Measurements from ENCODE around the gene STRA6.

Gene STRA6

GRCh38 chr15:74179983-74180880, 22.4 kb downstream of the STRA6 start:
- H3K27ac ChIP-seq (ENCODE audit: insufficient read depth in 1 of 2, low read depth in 1 of 2, low read length in 2 of 2, poor library complexity in 1 of 2, severe bottlenecking in 2 of 2): no peak overlapping the region
- 86% methylated on average over 10 of the region's 17 CpGs for WGBS (ENCODE audit: insufficient coverage)
- no peaks in the 10 kb centered on the region for H3K4me1 ChIP-seq (ENCODE audit: control extremely low read depth in 1 of 4, control insufficient read depth in 4 of 4, insufficient read depth in 4 of 4, low read length in 3 of 4)
- CTCF ChIA-PET: no interaction called here
- H3K27me3 ChIP-seq (replicated peaks in 2 of 5; ENCODE audit: control insufficient read depth in 4 of 5, insufficient read depth in 5 of 5, low read length in 4 of 5): peaks cover 0 to 2% (median 0%) of the 10 kb centered on the region in 5 experiments
- H3K9me3 ChIP-seq (ENCODE audit: control extremely low read depth in 1 of 5, control insufficient read depth in 4 of 5, insufficient read depth in 2 of 5, low read depth in 1 of 5, low read length in 4 of 5): no peaks in the 10 kb centered on the region
- POLR2A ChIA-PET: no interaction called here
- H3K4me3 ChIP-seq (ENCODE audit: control insufficient read depth in 1 of 7, extremely low read depth in 1 of 7, insufficient read depth in 4 of 7, low read depth in 2 of 7, low read length in 6 of 7): no peak overlapping the region
- DNase-seq: no peak
- H3K36me3 ChIP-seq (ENCODE audit: control insufficient read depth in 4 of 4, insufficient read depth in 4 of 4, low read length in 3 of 4): no peaks in the 10 kb centered on the region

DNA sequence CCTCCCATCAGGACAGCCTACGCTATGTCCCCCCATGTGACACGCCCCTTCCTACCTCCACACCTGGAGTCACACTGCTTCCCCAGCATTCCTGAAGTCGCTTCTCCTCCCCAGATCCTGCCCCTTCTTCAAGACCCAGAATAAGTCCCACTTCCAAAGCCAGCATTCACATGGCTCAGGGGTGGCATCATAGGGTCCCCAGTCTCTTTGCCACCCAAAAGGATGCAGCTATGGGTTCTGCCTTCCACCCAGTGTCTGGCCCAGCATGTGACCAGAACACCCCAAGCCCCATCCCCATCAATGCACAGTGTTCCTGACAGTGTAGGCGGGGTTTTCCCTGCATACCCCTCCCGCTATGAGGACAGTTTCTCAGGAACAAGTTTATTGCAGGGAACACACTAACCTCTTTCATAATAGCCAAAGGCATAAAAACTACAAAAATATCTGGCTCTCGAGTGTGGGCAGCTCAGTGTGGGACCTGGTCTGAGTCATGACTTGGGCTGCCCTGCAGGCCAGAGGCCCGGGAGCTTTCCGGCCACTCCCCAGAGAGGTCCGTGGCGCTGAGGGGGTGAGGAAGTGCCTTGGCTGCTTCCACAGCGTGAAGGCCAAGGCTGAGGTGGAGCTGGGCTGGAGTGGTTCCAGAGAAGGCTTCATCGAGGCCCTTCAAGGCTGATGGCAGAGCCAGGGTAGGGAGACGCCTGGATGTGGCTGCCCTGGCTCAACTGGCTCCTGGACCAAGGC, 23.3 kb downstream of the STRA6 start:
- peaks cover 0 to 2% (median 0%) of the 10 kb centered on the region in 5 experiments for H3K27me3 ChIP-seq (replicated peaks in 2 of 5; ENCODE audit: control insufficient read depth in 4 of 5, insufficient read depth in 5 of 5, low read length in 4 of 5)
- H3K4me1 ChIP-seq (ENCODE audit: control extremely low read depth in 1 of 4, control insufficient read depth in 4 of 4, insufficient read depth in 4 of 4, low read length in 3 of 4): no peaks in the 10 kb centered on the region
- no peak overlapping the region for H3K4me3 ChIP-seq (ENCODE audit: control insufficient read depth in 1 of 7, extremely low read depth in 1 of 7, insufficient read depth in 4 of 7, low read depth in 2 of 7, low read length in 6 of 7)
- ChIA-PET POLR2A (no interaction called here), CTCF (no interaction called here)
- WGBS (ENCODE audit: insufficient coverage): 83% methylated on average over 7 of the region's 13 CpGs
- no peaks in the 10 kb centered on the region for H3K36me3 ChIP-seq (ENCODE audit: control insufficient read depth in 4 of 4, insufficient read depth in 4 of 4, low read length in 3 of 4)
- H3K27ac ChIP-seq (ENCODE audit: insufficient read depth in 1 of 2, low read depth in 1 of 2, low read length in 2 of 2, poor library complexity in 1 of 2, severe bottlenecking in 2 of 2): no peak overlapping the region
- DNase-seq: no peak
- no peaks in the 10 kb centered on the region for H3K9me3 ChIP-seq (ENCODE audit: control extremely low read depth in 1 of 5, control insufficient read depth in 4 of 5, insufficient read depth in 2 of 5, low read depth in 1 of 5, low read length in 4 of 5)

DNA sequence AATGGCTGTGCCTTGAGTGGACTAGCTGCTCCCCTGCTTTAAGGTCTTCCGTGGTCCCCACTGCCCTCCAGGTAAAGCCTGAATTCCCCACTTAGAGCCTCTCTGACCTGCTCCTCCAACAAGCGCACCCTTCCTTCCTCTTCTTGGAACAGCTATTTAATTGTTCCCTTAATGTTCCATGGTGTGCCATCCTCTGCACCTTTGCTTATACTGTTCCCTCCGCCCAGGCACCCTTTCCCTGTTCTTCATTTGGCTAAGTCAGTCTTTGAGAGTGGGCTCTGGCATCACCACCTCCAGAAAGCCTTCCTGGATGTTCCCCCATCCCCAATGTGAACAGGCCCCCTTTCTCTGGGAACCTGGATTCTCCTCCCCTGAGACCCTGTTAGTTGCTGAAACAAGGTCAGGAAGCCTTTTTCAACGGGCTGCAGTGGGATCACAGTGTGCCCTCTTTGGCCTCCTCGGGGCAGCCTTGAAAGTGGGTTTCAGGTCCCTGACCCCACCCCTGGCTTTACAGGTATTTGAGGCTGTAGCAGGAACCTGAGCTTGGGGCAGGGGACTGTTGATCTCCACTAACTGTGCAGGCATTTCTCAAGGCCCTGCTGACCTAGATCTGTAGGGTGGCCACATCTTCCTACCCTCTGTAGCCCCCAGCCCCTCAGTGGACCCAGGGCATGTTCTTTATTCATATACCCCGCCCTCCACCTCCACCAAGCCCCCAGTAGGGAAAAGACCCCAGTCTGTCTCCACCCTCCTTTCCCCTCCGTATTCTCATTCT, 24.1 kb downstream of the STRA6 start:
- H3K4me1 ChIP-seq (ENCODE audit: control extremely low read depth in 1 of 4, control insufficient read depth in 4 of 4, insufficient read depth in 4 of 4, low read length in 3 of 4): peaks cover 0 to 4% (median 1%) of the 10 kb centered on the region in 4 experiments
- H3K27me3 ChIP-seq (replicated peaks in 2 of 5; ENCODE audit: control insufficient read depth in 4 of 5, insufficient read depth in 5 of 5, low read length in 4 of 5): peaks cover 0 to 2% (median 0%) of the 10 kb centered on the region in 5 experiments
- ChIA-PET POLR2A (no interaction called here), CTCF (no interaction called here)
- H3K36me3 ChIP-seq (ENCODE audit: control insufficient read depth in 4 of 4, insufficient read depth in 4 of 4, low read length in 3 of 4): no peaks in the 10 kb centered on the region
- no peak overlapping the region for H3K27ac ChIP-seq (ENCODE audit: insufficient read depth in 1 of 2, low read depth in 1 of 2, low read length in 2 of 2, poor library complexity in 1 of 2, severe bottlenecking in 2 of 2)
- H3K9me3 ChIP-seq (ENCODE audit: control extremely low read depth in 1 of 5, control insufficient read depth in 4 of 5, insufficient read depth in 2 of 5, low read depth in 1 of 5, low read length in 4 of 5): no peaks in the 10 kb centered on the region
- 89% methylated on average over 7 of the region's 7 CpGs for WGBS (ENCODE audit: insufficient coverage)
- no peak overlapping the region for H3K4me3 ChIP-seq (ENCODE audit: control insufficient read depth in 1 of 7, extremely low read depth in 1 of 7, insufficient read depth in 4 of 7, low read depth in 2 of 7, low read length in 6 of 7)
- no peak for DNase-seq

DNA sequence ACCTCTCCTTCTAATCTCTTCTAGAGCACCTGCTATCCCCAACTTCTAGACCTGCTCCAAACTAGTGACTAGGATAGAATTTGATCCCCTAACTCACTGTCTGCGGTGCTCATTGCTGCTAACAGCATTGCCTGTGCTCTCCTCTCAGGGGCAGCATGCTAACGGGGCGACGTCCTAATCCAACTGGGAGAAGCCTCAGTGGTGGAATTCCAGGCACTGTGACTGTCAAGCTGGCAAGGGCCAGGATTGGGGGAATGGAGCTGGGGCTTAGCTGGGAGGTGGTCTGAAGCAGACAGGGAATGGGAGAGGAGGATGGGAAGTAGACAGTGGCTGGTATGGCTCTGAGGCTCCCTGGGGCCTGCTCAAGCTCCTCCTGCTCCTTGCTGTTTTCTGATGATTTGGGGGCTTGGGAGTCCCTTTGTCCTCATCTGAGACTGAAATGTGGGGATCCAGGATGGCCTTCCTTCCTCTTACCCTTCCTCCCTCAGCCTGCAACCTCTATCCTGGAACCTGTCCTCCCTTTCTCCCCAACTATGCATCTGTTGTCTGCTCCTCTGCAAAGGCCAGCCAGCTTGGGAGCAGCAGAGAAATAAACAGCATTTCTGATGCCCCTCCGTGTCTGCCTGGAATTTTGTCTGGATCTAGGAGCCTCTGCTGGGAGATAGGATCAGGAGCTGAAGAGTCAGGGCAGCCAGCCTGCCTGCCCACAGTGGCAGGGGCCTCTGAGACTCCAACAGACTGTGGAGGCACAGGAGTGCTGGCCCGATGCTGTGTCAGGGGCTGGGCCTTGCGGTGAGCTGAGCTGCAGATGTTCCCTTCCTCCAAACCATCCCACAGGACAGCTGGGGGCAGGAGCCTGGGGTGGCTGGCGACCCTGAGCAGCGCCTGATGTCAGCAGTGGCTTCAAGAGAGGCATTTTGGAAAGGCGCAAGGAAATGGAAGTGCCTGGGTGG, 26.0 kb downstream of the STRA6 start:
- no peaks in the 10 kb centered on the region for H3K9me3 ChIP-seq (ENCODE audit: control extremely low read depth in 1 of 5, control insufficient read depth in 4 of 5, insufficient read depth in 2 of 5, low read depth in 1 of 5, low read length in 4 of 5)
- H3K36me3 ChIP-seq (ENCODE audit: control insufficient read depth in 4 of 4, insufficient read depth in 4 of 4, low read length in 3 of 4): no peaks in the 10 kb centered on the region
- ChIA-PET CTCF (no interaction called here), POLR2A (no interaction called here)
- 88% methylated on average over 8 of the region's 10 CpGs for WGBS (ENCODE audit: insufficient coverage)
- H3K27me3 ChIP-seq (replicated peaks in 2 of 5; ENCODE audit: control insufficient read depth in 4 of 5, insufficient read depth in 5 of 5, low read length in 4 of 5): peaks cover 0 to 2% (median 0%) of the 10 kb centered on the region in 5 experiments
- H3K27ac ChIP-seq (ENCODE audit: insufficient read depth in 1 of 2, low read depth in 1 of 2, low read length in 2 of 2, poor library complexity in 1 of 2, severe bottlenecking in 2 of 2): no peak overlapping the region
- peaks cover 0 to 6% (median 2%) of the 10 kb centered on the region in 4 experiments for H3K4me1 ChIP-seq (ENCODE audit: control extremely low read depth in 1 of 4, control insufficient read depth in 4 of 4, insufficient read depth in 4 of 4, low read length in 3 of 4)
- DNase-seq: no peak
- H3K4me3 ChIP-seq (ENCODE audit: control insufficient read depth in 1 of 7, extremely low read depth in 1 of 7, insufficient read depth in 4 of 7, low read depth in 2 of 7, low read length in 6 of 7): no peak overlapping the region

- WGBS (ENCODE audit: insufficient coverage): 97% methylated on average over 45 of the region's 45 CpGs
- no peaks in the 10 kb centered on the region for H3K9me3 ChIP-seq (ENCODE audit: control extremely low read depth in 1 of 5, control insufficient read depth in 4 of 5, insufficient read depth in 2 of 5, low read depth in 1 of 5, low read length in 4 of 5)
- no peak for DNase-seq
- no peaks in the 10 kb centered on the region for H3K36me3 ChIP-seq (ENCODE audit: control insufficient read depth in 4 of 4, insufficient read depth in 4 of 4, low read length in 3 of 4)
- CTCF ChIA-PET: no interaction called here
- H3K4me3 ChIP-seq (ENCODE audit: control insufficient read depth in 1 of 7, extremely low read depth in 1 of 7, insufficient read depth in 4 of 7, low read depth in 2 of 7, low read length in 6 of 7): no peak overlapping the region
- POLR2A ChIA-PET: no interaction called here
- H3K4me1 ChIP-seq (ENCODE audit: control extremely low read depth in 1 of 4, control insufficient read depth in 4 of 4, insufficient read depth in 4 of 4, low read length in 3 of 4): peaks cover 0 to 6% (median 2%) of the 10 kb centered on the region in 4 experiments
- H3K27ac ChIP-seq (ENCODE audit: insufficient read depth in 1 of 2, low read depth in 1 of 2, low read length in 2 of 2, poor library complexity in 1 of 2, severe bottlenecking in 2 of 2): no peak overlapping the region
- H3K27me3 ChIP-seq (replicated peaks in 2 of 5; ENCODE audit: control insufficient read depth in 4 of 5, insufficient read depth in 5 of 5, low read length in 4 of 5): peaks cover 0 to 2% (median 0%) of the 10 kb centered on the region in 5 experiments
Observed at GRCh38 chr15:74175271-74176191, 27.1 kb downstream of the STRA6 start.

DNA sequence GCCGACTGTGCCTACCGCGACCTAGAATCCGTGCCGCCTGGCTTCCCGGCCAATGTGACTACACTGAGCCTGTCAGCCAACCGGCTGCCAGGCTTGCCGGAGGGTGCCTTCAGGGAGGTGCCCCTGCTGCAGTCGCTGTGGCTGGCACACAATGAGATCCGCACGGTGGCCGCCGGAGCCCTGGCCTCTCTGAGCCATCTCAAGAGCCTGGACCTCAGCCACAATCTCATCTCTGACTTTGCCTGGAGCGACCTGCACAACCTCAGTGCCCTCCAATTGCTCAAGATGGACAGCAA, 27.7 kb downstream of the STRA6 start:
- no peak for DNase-seq
- POLR2A ChIA-PET: no interaction called here

More for the DNA sequence above, 27.7 kb downstream of the STRA6 start:
- H3K4me3 ChIP-seq (ENCODE audit: control insufficient read depth in 1 of 7, extremely low read depth in 1 of 7, insufficient read depth in 4 of 7, low read depth in 2 of 7, low read length in 6 of 7): no peak overlapping the region
- 97% methylated on average over 14 of the region's 14 CpGs for WGBS (ENCODE audit: insufficient coverage)
- H3K27ac ChIP-seq (ENCODE audit: insufficient read depth in 1 of 2, low read depth in 1 of 2, low read length in 2 of 2, poor library complexity in 1 of 2, severe bottlenecking in 2 of 2): no peak overlapping the region
- no peaks in the 10 kb centered on the region for H3K9me3 ChIP-seq (ENCODE audit: control extremely low read depth in 1 of 5, control insufficient read depth in 4 of 5, insufficient read depth in 2 of 5, low read depth in 1 of 5, low read length in 4 of 5)
- no peaks in the 10 kb centered on the region for H3K36me3 ChIP-seq (ENCODE audit: control insufficient read depth in 4 of 4, insufficient read depth in 4 of 4, low read length in 3 of 4)
- H3K4me1 ChIP-seq (ENCODE audit: control extremely low read depth in 1 of 4, control insufficient read depth in 4 of 4, insufficient read depth in 4 of 4, low read length in 3 of 4): peaks cover 0 to 6% (median 2%) of the 10 kb centered on the region in 4 experiments
- peaks cover 0 to 2% (median 0%) of the 10 kb centered on the region in 5 experiments for H3K27me3 ChIP-seq (replicated peaks in 2 of 5; ENCODE audit: control insufficient read depth in 4 of 5, insufficient read depth in 5 of 5, low read length in 4 of 5)
- CTCF ChIA-PET: no interaction called here

Data from common myeloid progenitor, CD34-positive (primary cell).